Measurements from ENCODE around the gene BTBD2. TPM values are rescaled to one million over a fixed set of nuclear protein-coding genes. Genes with fewer than 3 reads are reported as not detected.

Gene BTBD2
- total RNA-seq, 1 donor from 2014 or later: 28.7 TPM

DNA sequence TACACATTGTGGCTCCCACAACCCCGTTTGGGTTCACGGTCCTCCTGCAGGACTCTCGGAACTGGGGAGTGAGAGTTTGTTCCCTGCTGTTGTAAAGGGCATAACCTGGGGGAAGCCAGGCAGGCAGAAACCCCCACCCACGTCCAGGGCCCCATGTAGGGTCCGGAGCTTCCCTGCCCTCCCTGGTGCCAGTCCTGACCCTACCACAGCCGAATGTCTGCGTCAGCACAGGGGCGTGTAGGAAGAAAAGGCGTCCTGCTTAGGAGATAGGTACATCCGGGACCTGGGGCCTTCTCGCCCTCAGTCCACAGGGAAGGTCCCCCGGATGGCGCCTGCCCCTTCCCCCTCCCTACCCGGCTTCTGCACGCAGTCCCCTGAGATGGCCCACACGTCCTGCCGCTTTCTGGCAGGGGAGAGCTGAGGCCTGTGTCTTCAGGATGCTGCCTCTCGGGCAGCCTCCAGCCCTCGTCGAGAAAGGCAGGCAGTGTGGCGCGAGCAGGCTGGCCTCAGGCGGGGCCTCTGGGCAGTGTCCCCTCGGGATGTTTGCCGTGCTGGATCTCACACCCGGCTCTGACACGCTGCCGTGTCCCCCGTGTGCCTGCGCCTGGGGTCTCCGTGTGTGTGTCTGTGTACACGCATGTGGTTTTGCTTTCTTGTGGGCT lies 55.5 kb downstream of the BTBD2 start:
- Histone ChIP-seq H3K9ac (ENCODE audit: low read depth in 1 of 3, low read length in 3 of 3) (no peak overlapping the region), H3K9me3 (ENCODE audit: control insufficient read depth in 3 of 3, low read length in 3 of 3) (no peaks in the 10 kb centered on the region), H3K4me3 (ENCODE audit: low read length in 3 of 3) (no peak overlapping the region), H3K27me3 (ENCODE audit: control insufficient read depth in 3 of 3, insufficient read depth in 3 of 3, low read length in 3 of 3) (no peaks in the 10 kb centered on the region), H3K36me3 (ENCODE audit: control insufficient read depth in 3 of 3, insufficient read depth in 3 of 3, low read length in 3 of 3) (peaks cover 0 to 3% (median 2%) of the 10 kb centered on the region in 3 donors), H3K27ac (ENCODE audit: low read depth, low read length) (no peak overlapping the region), H3K4me1 (ENCODE audit: control insufficient read depth in 3 of 3, insufficient read depth in 3 of 3, low read length in 3 of 3) (peaks cover 7 to 26% (median 14%) of the 10 kb centered on the region in 3 donors)

DNA sequence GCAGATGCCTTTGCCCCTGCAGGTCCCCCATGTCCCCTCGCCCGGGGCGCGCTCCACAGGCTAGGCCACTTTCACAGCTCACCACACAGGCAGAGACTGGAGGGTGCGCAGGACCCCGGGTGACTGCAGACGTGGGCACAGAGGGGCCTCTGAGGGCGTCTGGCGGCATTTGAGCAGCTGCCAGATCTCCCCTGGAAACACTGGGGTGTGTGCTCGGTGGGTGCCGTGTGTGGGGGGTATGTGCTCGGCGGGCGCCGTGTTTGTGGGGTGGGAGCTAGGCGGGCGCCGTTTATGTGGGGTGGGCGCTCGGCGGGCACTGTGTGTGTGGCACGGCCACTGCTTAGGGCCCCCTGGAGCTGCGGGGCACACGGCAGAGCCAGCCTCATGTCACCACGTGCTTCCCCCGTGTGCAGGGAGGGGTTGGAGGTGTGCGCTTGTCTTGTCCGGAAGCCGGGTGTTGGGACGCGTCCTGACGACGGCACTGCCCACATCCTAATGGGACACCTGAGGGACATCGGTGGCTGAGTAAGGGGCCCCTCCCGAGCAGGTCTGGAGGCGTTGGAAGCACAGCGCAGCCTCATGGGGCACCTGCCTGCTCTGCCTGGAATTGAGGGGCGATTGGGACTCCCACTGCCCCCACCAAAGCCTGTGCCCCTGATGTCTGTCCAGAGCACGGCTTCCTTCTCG lies 57.8 kb downstream of the BTBD2 start:
- H3K9ac ChIP-seq (ENCODE audit: low read depth in 1 of 3, low read length in 3 of 3): peak overlapping the region in 2 of 3 donors; percentile 57 to 82
- no peaks in the 10 kb centered on the region for H3K9me3 ChIP-seq (ENCODE audit: control insufficient read depth in 3 of 3, low read length in 3 of 3)
- H3K27me3 ChIP-seq (ENCODE audit: control insufficient read depth in 3 of 3, insufficient read depth in 3 of 3, low read length in 3 of 3): no peaks in the 10 kb centered on the region
- H3K36me3 ChIP-seq (ENCODE audit: control insufficient read depth in 3 of 3, insufficient read depth in 3 of 3, low read length in 3 of 3): peaks cover 0 to under 1% (median under 1%) of the 10 kb centered on the region in 3 donors
- H3K27ac ChIP-seq (ENCODE audit: low read depth, low read length): no peak overlapping the region
- H3K4me3 ChIP-seq (ENCODE audit: low read length in 3 of 3): peak overlapping the region in 1 of 3 donors; percentile 52
- peaks cover 7 to 31% (median 14%) of the 10 kb centered on the region in 3 donors for H3K4me1 ChIP-seq (ENCODE audit: control insufficient read depth in 3 of 3, insufficient read depth in 3 of 3, low read length in 3 of 3)

DNA sequence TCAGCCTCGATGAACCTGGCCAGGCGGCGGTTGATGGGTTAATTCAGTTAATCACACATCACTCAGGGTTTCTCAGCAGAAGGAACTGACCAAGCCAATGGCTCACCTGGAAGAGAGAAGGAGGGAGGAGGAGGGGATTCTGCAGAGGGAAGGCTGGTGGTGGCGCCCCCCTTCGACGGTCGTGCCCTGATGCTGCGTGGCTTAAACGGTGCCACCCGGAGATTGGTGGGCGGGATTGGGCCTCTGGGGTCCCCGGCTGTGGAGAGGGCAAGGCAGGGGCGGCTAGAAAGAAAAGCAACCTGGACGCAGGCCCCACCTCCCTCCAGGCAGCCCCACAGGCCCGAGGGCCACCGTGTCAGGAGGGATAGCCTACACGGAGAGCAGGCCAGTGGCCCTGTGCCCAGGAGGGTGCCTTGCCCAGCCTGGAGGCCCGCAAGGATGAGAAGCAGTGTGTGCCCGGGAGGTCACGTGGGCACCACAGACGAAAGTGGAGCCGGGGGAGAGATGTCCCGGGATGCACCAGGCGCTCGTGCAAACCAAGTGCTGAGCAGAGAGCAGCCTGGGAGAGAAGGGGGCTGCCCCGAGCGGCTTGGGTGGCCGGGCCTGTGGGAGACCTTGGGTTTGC lies 58.5 kb downstream of the BTBD2 start:
- H3K27ac ChIP-seq (ENCODE audit: low read depth, low read length): peak overlapping the region; percentile 51
- peaks cover 7 to 31% (median 14%) of the 10 kb centered on the region in 3 donors for H3K4me1 ChIP-seq (ENCODE audit: control insufficient read depth in 3 of 3, insufficient read depth in 3 of 3, low read length in 3 of 3)
- H3K27me3 ChIP-seq (ENCODE audit: control insufficient read depth in 3 of 3, insufficient read depth in 3 of 3, low read length in 3 of 3): no peaks in the 10 kb centered on the region
- peaks cover 0 to 1% (median 0%) of the 10 kb centered on the region in 3 donors for H3K36me3 ChIP-seq (ENCODE audit: control insufficient read depth in 3 of 3, insufficient read depth in 3 of 3, low read length in 3 of 3)
- H3K4me3 ChIP-seq (ENCODE audit: low read length in 3 of 3): peak overlapping the region in 1 of 3 donors; percentile 52
- H3K9me3 ChIP-seq (ENCODE audit: control insufficient read depth in 3 of 3, low read length in 3 of 3): no peaks in the 10 kb centered on the region
- H3K9ac ChIP-seq (ENCODE audit: low read depth in 1 of 3, low read length in 3 of 3): peak overlapping the region; percentile 45 to 82 (median 57)

DNA sequence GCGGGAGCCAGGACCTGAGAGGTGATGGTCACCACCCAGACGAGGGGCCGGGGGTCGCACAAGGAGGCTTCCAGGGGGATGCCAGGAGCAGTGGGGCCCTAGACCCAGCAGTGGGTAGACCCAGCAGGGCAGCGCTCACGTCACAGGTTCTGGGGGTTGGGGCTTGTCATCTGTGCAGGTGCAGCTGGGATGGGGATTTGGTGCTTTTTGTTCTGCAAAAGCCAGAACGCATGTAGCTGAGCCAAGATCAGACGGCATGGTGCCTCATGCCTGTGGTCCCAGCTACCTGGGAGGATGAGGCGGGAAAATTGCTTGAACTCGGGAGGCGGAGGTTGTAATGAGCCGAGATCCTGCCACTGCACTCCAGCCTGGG lies 59.4 kb downstream of the BTBD2 start:
- Histone ChIP-seq H3K27me3 (ENCODE audit: control insufficient read depth in 3 of 3, insufficient read depth in 3 of 3, low read length in 3 of 3) (no peaks in the 10 kb centered on the region), H3K36me3 (ENCODE audit: control insufficient read depth in 3 of 3, insufficient read depth in 3 of 3, low read length in 3 of 3) (peaks cover 0 to 3% (median 0%) of the 10 kb centered on the region in 3 donors), H3K4me1 (ENCODE audit: control insufficient read depth in 3 of 3, insufficient read depth in 3 of 3, low read length in 3 of 3) (peaks cover 7 to 31% (median 14%) of the 10 kb centered on the region in 3 donors), H3K4me3 (ENCODE audit: low read length in 3 of 3) (no peak overlapping the region), H3K9ac (ENCODE audit: low read depth in 1 of 3, low read length in 3 of 3) (peak overlapping the region in 1 of 3 donors; percentile 82), H3K27ac (ENCODE audit: low read depth, low read length) (no peak overlapping the region), H3K9me3 (ENCODE audit: control insufficient read depth in 3 of 3, low read length in 3 of 3) (no peaks in the 10 kb centered on the region)

DNA sequence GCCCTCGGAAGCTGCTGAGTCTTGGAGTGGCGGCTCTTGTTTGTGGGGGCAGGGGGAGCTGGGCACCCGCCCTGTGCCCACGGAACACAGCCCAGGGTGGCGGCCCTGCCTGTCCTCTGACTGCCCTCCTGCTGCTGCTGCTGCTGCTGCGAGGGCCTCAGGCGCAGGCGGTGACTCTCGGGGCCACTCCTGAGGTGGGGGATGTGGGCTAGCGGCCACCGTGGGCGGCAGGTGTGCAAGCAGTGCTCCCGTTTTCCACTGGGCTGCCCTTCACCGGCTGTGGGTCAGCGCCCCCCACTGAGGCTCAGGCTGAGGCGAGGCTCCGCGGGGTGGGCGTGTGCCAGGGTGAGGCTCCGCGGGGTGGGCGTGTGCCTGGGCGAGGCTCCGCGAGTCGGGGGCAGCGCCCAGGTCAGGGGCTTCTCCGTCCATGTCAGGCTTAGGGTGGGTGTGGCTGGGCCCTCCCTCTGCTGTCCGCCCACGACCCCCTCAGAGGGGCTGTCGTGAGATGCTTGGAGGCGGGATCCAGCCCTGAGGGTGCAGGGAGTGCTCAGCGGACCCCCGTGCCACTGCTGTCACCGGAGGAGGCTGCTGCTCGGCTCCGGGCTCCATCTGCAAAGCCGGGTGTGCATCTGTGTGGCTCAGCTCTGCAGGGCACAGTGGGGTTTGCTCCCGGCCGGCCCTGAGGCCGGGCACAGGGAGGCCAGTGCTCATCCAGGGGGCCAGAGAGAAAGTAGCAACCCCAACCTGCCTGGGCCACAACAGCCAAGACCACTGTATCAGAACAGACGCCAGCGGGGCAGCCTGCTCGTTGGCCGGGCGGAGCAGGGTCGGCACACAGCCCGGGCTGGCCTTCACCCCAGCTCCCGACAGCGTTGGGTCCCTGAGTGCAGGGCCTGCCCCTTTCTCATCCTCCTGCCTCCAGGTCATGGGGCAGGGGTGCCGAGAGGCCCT lies 60.1 kb downstream of the BTBD2 start:
- Histone ChIP-seq H3K4me1 (ENCODE audit: control insufficient read depth in 3 of 3, insufficient read depth in 3 of 3, low read length in 3 of 3) (peaks cover 7 to 31% (median 14%) of the 10 kb centered on the region in 3 donors), H3K27me3 (ENCODE audit: control insufficient read depth in 3 of 3, insufficient read depth in 3 of 3, low read length in 3 of 3) (no peaks in the 10 kb centered on the region), H3K27ac (ENCODE audit: low read depth, low read length) (no peak overlapping the region), H3K4me3 (ENCODE audit: low read length in 3 of 3) (no peak overlapping the region), H3K9me3 (ENCODE audit: control insufficient read depth in 3 of 3, low read length in 3 of 3) (no peaks in the 10 kb centered on the region), H3K9ac (ENCODE audit: low read depth in 1 of 3, low read length in 3 of 3) (no peak overlapping the region), H3K36me3 (ENCODE audit: control insufficient read depth in 3 of 3, insufficient read depth in 3 of 3, low read length in 3 of 3) (peaks cover 0 to 3% (median 0%) of the 10 kb centered on the region in 3 donors)

DNA sequence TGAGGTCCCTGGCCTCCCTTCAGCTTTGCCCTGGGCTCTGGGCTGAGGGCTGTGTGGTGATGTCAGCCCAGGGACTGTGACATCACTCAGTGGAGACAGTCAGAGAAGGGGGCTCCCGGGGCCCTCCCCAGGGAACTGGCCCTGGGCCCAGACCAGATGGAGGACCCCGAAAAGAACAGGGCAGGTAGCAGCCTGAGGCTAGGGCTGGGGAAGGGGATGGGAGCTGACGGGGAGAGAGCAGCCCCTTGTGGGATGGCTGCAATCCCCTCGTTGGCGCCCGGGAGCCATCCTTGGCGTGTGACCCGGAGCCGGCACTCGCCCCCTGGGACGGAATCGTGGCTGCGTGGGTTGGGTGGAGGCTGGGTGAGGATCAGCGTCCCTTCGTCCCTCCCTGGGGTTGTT lies 61.0 kb downstream of the BTBD2 start:
- Histone ChIP-seq H3K4me3 (ENCODE audit: low read length in 3 of 3) (no peak overlapping the region), H3K4me1 (ENCODE audit: control insufficient read depth in 3 of 3, insufficient read depth in 3 of 3, low read length in 3 of 3) (peaks cover 7 to 31% (median 14%) of the 10 kb centered on the region in 3 donors), H3K36me3 (ENCODE audit: control insufficient read depth in 3 of 3, insufficient read depth in 3 of 3, low read length in 3 of 3) (peaks cover 0 to 3% (median 0%) of the 10 kb centered on the region in 3 donors), H3K9ac (ENCODE audit: low read depth in 1 of 3, low read length in 3 of 3) (no peak overlapping the region), H3K27ac (ENCODE audit: low read depth, low read length) (no peak overlapping the region), H3K27me3 (ENCODE audit: control insufficient read depth in 3 of 3, insufficient read depth in 3 of 3, low read length in 3 of 3) (no peaks in the 10 kb centered on the region), H3K9me3 (ENCODE audit: control insufficient read depth in 3 of 3, low read length in 3 of 3) (no peaks in the 10 kb centered on the region)

DNA sequence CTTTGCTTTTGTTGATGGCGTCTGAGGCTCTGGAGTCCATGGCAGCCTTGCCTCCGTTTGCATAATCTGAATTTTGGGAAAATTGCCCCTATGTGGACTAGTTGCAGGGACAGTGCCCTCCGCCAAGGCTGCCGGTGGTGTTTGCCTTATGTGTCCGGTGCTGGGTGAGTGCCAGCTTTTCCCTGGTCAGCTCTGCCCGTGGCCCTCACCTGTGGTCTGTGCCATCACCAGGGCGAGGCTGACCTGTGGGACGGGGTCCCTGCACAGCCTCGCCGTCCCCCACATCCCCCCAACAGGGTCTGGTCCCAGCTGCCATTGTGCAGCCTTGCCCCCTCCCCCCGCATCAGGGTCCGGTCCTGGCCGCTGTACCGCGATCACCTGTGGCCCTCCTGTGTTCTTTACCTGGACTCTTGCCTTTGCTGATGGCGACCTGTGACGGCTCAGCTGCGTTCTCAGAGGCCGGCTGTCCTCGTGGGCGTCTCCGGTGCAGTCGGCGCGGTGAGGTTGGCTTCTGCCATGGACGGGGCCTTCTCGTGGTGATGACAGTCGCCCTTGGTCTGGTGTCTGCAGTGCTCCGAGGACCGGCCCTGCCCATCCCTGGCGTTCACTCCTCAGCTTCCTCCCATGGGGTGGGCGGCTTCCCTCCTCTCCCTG lies 61.9 kb downstream of the BTBD2 start:
- H3K36me3 ChIP-seq (ENCODE audit: control insufficient read depth in 3 of 3, insufficient read depth in 3 of 3, low read length in 3 of 3): peaks cover 0 to 3% (median 0%) of the 10 kb centered on the region in 3 donors
- H3K27me3 ChIP-seq (ENCODE audit: control insufficient read depth in 3 of 3, insufficient read depth in 3 of 3, low read length in 3 of 3): no peaks in the 10 kb centered on the region
- no peak overlapping the region for H3K9ac ChIP-seq (ENCODE audit: low read depth in 1 of 3, low read length in 3 of 3)
- no peak overlapping the region for H3K4me3 ChIP-seq (ENCODE audit: low read length in 3 of 3)
- no peak overlapping the region for H3K27ac ChIP-seq (ENCODE audit: low read depth, low read length)
- peaks cover 7 to 31% (median 14%) of the 10 kb centered on the region in 3 donors for H3K4me1 ChIP-seq (ENCODE audit: control insufficient read depth in 3 of 3, insufficient read depth in 3 of 3, low read length in 3 of 3)
- no peaks in the 10 kb centered on the region for H3K9me3 ChIP-seq (ENCODE audit: control insufficient read depth in 3 of 3, low read length in 3 of 3)

DNA sequence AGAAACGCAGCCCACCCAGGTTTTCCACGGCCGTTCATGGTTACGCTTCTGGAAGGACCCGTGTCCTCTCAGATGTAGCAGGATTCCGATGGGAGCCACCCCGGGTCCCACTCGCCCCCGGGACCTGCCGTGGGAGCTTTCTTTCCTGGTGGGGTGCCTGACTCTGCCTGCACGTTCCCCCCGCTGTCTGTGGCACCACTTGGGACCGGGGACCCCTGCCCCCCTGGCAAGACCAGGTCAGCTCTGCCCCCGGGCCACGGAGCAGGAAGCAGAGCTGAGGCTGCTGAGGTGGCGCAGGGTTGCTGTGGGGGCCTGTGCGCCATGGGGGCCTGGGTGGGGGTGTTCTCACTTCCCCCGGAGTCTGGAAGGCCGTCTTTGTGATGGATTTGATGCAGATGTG lies 62.5 kb downstream of the BTBD2 start:
- no peaks in the 10 kb centered on the region for H3K27me3 ChIP-seq (ENCODE audit: control insufficient read depth in 3 of 3, insufficient read depth in 3 of 3, low read length in 3 of 3)
- no peaks in the 10 kb centered on the region for H3K9me3 ChIP-seq (ENCODE audit: control insufficient read depth in 3 of 3, low read length in 3 of 3)
- H3K4me1 ChIP-seq (ENCODE audit: control insufficient read depth in 3 of 3, insufficient read depth in 3 of 3, low read length in 3 of 3): peaks cover 7 to 31% (median 14%) of the 10 kb centered on the region in 3 donors
- H3K4me3 ChIP-seq (ENCODE audit: low read length in 3 of 3): no peak overlapping the region
- H3K9ac ChIP-seq (ENCODE audit: low read depth in 1 of 3, low read length in 3 of 3): no peak overlapping the region
- peaks cover 0 to 3% (median 0%) of the 10 kb centered on the region in 3 donors for H3K36me3 ChIP-seq (ENCODE audit: control insufficient read depth in 3 of 3, insufficient read depth in 3 of 3, low read length in 3 of 3)
- no peak overlapping the region for H3K27ac ChIP-seq (ENCODE audit: low read depth, low read length)

DNA sequence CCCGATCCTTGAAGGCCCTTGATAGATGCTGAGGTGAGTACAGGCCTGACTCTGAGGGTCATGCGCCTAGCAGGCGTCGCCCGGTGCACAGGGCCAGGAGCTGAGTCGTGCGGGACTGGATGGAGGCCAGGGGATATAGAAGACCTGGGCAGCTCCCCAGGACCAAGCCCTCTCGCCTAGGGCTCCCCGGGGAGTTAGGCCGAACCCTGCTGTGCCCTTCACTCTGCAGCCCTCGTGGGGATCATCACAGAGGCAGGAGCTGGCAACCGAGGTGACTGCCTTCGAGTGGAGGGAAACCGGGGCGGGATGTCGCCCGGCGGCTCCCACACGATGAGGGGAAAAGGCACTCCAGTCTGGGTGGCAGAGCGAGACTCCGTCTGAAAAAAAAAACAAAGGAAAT lies 62.9 kb downstream of the BTBD2 start:
- Histone ChIP-seq H3K27me3 (ENCODE audit: control insufficient read depth in 3 of 3, insufficient read depth in 3 of 3, low read length in 3 of 3) (no peaks in the 10 kb centered on the region), H3K9ac (ENCODE audit: low read depth in 1 of 3, low read length in 3 of 3) (no peak overlapping the region), H3K9me3 (ENCODE audit: control insufficient read depth in 3 of 3, low read length in 3 of 3) (no peaks in the 10 kb centered on the region), H3K36me3 (ENCODE audit: control insufficient read depth in 3 of 3, insufficient read depth in 3 of 3, low read length in 3 of 3) (peaks cover 0 to 3% (median 0%) of the 10 kb centered on the region in 3 donors), H3K27ac (ENCODE audit: low read depth, low read length) (no peak overlapping the region), H3K4me3 (ENCODE audit: low read length in 3 of 3) (no peak overlapping the region), H3K4me1 (ENCODE audit: control insufficient read depth in 3 of 3, insufficient read depth in 3 of 3, low read length in 3 of 3) (peaks cover 7 to 27% (median 14%) of the 10 kb centered on the region in 3 donors)
